Measurements from ENCODE around the gene AGPAT1.

Gene AGPAT1

GRCh38 chr6:32126880-32127279 is 49.0 kb downstream of the AGPAT1 start:
- no peak for DNase-seq (ENCODE audit: insufficient read length, low spot score)
- FAIRE-seq, result no peak
- TF ChIP-seq SPI1 (IDR thresholded peaks at IDR 0.05; ENCODE audit: low read depth, low read length) (no peak), POU2F2 (IDR thresholded peaks at IDR 0.05; ENCODE audit: low read depth, low read length) (no peak), POLR2A (IDR thresholded peaks at IDR 0.05; ENCODE audit: low read depth, low read length) (no peak), PAX5 (IDR thresholded peaks at IDR 0.05; ENCODE audit: insufficient read depth, low read length, severe bottlenecking) (no peak), POLR2AphosphoS5 (IDR thresholded peaks at IDR 0.05; ENCODE audit: low read depth, low read length) (no peak), TAF1 (IDR thresholded peaks at IDR 0.05; ENCODE audit: low read depth, low read length) (no peak)

- TF ChIP-seq PAX5 (IDR thresholded peaks at IDR 0.05; ENCODE audit: insufficient read depth, low read length, severe bottlenecking) (no peak), TAF1 (IDR thresholded peaks at IDR 0.05; ENCODE audit: low read depth, low read length) (no peak), POU2F2 (IDR thresholded peaks at IDR 0.05; ENCODE audit: low read depth, low read length) (no peak), SPI1 (IDR thresholded peaks at IDR 0.05; ENCODE audit: low read depth, low read length) (no peak), POLR2A (IDR thresholded peaks at IDR 0.05; ENCODE audit: low read depth, low read length) (no peak), POLR2AphosphoS5 (IDR thresholded peaks at IDR 0.05; ENCODE audit: low read depth, low read length) (no peak)
- FAIRE-seq (no peak), DNase-seq (ENCODE audit: insufficient read length, low spot score) (no peak)
These were observed 52.2 kb downstream of the AGPAT1 start for GRCh38 chr6:32123681-32124080.

GRCh38 chr6:32120573-32121059 is 55.3 kb downstream of the AGPAT1 start:
- no peak for DNase-seq (ENCODE audit: insufficient read length, low spot score)
- FAIRE-seq, result no peak
- TF ChIP-seq POLR2A (IDR thresholded peaks at IDR 0.05; ENCODE audit: low read depth, low read length) (no peak), POLR2AphosphoS5 (IDR thresholded peaks at IDR 0.05; ENCODE audit: low read depth, low read length) (no peak), TAF1 (IDR thresholded peaks at IDR 0.05; ENCODE audit: low read depth, low read length) (no peak), PAX5 (IDR thresholded peaks at IDR 0.05; ENCODE audit: insufficient read depth, low read length, severe bottlenecking) (no peak), SPI1 (IDR thresholded peaks at IDR 0.05; ENCODE audit: low read depth, low read length) (no peak), POU2F2 (IDR thresholded peaks at IDR 0.05; ENCODE audit: low read depth, low read length) (no peak)

GRCh38 chr6:32118782-32119628 is 56.9 kb downstream of the AGPAT1 start:
- peak; percentile 33 for FAIRE-seq
- peak; percentile 74 for DNase-seq (ENCODE audit: insufficient read length, low spot score)
- TF ChIP-seq POLR2A (IDR thresholded peaks at IDR 0.05; ENCODE audit: low read depth, low read length) (no peak), SPI1 (IDR thresholded peaks at IDR 0.05; ENCODE audit: low read depth, low read length) (no peak), POU2F2 (IDR thresholded peaks at IDR 0.05; ENCODE audit: low read depth, low read length) (no peak), PAX5 (IDR thresholded peaks at IDR 0.05; ENCODE audit: insufficient read depth, low read length, severe bottlenecking) (no peak), TAF1 (IDR thresholded peaks at IDR 0.05; ENCODE audit: low read depth, low read length) (no peak), POLR2AphosphoS5 (IDR thresholded peaks at IDR 0.05; ENCODE audit: low read depth, low read length) (no peak)

Data from GM12891 (cell line).